Smooth muscle cell (in vitro differentiated cells): ENCODE measurements around the gene SLC22A16. TPM values are rescaled to one million over a fixed set of nuclear protein-coding genes. Genes with fewer than 3 reads are reported as not detected.
A peak's percentile ranks its signal among the peaks of the same experiment; 100 is the strongest.
"Not testable (repeated sequence)": the region's sequence is repeated elsewhere in the genome, so short reads cannot be mapped to it uniquely, and the experiment has no call there.

Experiments
- DNase-seq: peaks from one replicate; lab custom pipeline; 2025; ENCODE audit not compliant: unreplicated experiment; lab: John Stamatoyannopoulos, UW
- H2AFZ ChIP-seq: fragments of 200-600 bp; sonication (generic); 2 replicates; pipeline ENCODE4 v1.6.0; 2016; ENCODE audit warnings: antibody characterized with exemption, low read depth, mild to moderate bottlenecking
- H3F3A ChIP-seq: fragments of 200-600 bp; sonication (generic); 2 replicates; pipeline ENCODE4 v1.6.0; 2017; ENCODE audit warnings: antibody characterized with exemption, low read depth
- H3K27ac ChIP-seq: fragments of 200-600 bp; sonication (generic); 2 replicates; pipeline ENCODE4 v1.5.1; 2016; ENCODE audit warnings: low read depth, mild to moderate bottlenecking
- H3K27me3 ChIP-seq: fragments of 200-600 bp; sonication (generic); 2 replicates; pipeline ENCODE4 v1.6.1; 2016; ENCODE audit warnings: low read depth, mild to moderate bottlenecking
- H3K36me3 ChIP-seq: fragments of 200-600 bp; sonication (generic); 2 replicates; pipeline ENCODE4 v1.5.1; 2016; ENCODE audit warnings: low read depth
- H3K4me1 ChIP-seq: fragments of 200-600 bp; sonication (generic); 2 replicates; pipeline ENCODE4 v1.5.1; 2016; ENCODE audit warnings: low read depth
- H3K4me2 ChIP-seq: fragments of 200-600 bp; sonication (generic); 2 replicates; pipeline ENCODE4 v1.6.0; 2016; ENCODE audit warnings: mild to moderate bottlenecking
- H3K4me3 ChIP-seq: fragments of 200-600 bp; sonication (generic); 2 replicates; pipeline ENCODE4 v1.5.1; 2016; ENCODE audit warnings: mild to moderate bottlenecking
- H3K79me2 ChIP-seq: fragments of 200-600 bp; sonication (generic); 2 replicates; pipeline ENCODE4 v1.6.0; 2016; ENCODE audit warnings: low read depth, mild to moderate bottlenecking
- H3K9ac ChIP-seq: fragments of 200-600 bp; sonication (generic); 2 replicates; pipeline ENCODE4 v1.6.0; 2016; ENCODE audit warnings: low read depth
- H3K9me3 ChIP-seq: fragments of 200-600 bp; sonication (generic); replicated peaks from 2 replicates; pipeline ENCODE4 v1.5.1; 2016; ENCODE audit warnings: low read depth
- H4K20me1 ChIP-seq: fragments of 200-600 bp; sonication (generic); 2 replicates; pipeline ENCODE4 v1.6.0; 2016; ENCODE audit warnings: low read depth
- WGBS: methylation state at CpG from one replicate; pipeline ENCODE4 v1.1.7; 2016; ENCODE audit warnings: low lambda C conversion rate; 5-methylcytosine and 5-hydroxymethylcytosine counted together
- polyA plus RNA-seq: library from polyadenylated mRNA; unstranded; fragments of >200 nt; fragmentation: Nextera tagmentation; extraction: Ambion mirVana; gene quantifications from 2 replicates; pipeline ENCODE4 v1.2.1, GENCODE V29; 2016
- total RNA-seq: library from RNA; depleted of rRNA; stranded (reverse); fragments of >200 nt; gene quantifications from 2 replicates; pipeline ENCODE4 v1.2.3, GENCODE V29; 2014
- TF ChIP-seq, protein P1 (sequence below): fragments of 200-600 bp; sonication (generic); IDR thresholded peaks from 2 replicates; pipeline ENCODE4 v1.5.1; 2017; ENCODE audit warnings: borderline replicate concordance, mild to moderate bottlenecking, antibody characterized with exemption; ENCODE audit not compliant: insufficient read depth, poor library complexity, severe bottlenecking

Gene SLC22A16
- total and polyA plus RNA-seq, 2 experiments from 2014 or later: not detected

DNA sequence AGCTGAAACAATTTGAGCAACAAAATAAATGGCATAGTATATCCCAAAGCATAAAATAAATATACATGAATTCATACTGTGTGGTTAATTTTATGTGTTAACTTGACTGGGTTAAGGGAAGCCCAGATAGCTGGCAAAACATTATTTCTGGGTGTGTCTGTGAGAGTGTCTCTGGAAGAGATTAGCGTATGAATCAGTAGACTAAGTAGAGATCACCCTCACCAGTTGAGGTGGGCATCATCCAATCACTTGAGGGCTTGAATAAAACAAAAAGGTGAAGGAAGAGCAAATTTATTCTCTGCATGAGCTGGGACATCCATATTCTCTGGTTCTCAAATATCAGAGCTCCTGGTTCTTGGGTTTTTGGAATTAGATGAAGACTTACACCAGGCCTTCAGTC lies 17.9 kb downstream of the SLC22A16 start:
- Histone ChIP-seq H3K4me3 (no peak overlapping the region), H3K27ac (no peak overlapping the region), H3F3A (no peaks in the 10 kb centered on the region), H4K20me1 (no peaks in the 10 kb centered on the region), H3K9ac (no peak overlapping the region), H2AFZ (no peak overlapping the region), H3K4me2 (no peak overlapping the region), H3K36me3 (no peaks in the 10 kb centered on the region), H3K9me3 (no peaks in the 10 kb centered on the region), H3K79me2 (no peaks in the 10 kb centered on the region), H3K4me1 (no peaks in the 10 kb centered on the region), H3K27me3 (no peaks in the 10 kb centered on the region)
- WGBS: 88% methylated on average over 1 of the region's 1 CpG
- no peak for DNase-seq
- TF ChIP-seq, protein P1, sequence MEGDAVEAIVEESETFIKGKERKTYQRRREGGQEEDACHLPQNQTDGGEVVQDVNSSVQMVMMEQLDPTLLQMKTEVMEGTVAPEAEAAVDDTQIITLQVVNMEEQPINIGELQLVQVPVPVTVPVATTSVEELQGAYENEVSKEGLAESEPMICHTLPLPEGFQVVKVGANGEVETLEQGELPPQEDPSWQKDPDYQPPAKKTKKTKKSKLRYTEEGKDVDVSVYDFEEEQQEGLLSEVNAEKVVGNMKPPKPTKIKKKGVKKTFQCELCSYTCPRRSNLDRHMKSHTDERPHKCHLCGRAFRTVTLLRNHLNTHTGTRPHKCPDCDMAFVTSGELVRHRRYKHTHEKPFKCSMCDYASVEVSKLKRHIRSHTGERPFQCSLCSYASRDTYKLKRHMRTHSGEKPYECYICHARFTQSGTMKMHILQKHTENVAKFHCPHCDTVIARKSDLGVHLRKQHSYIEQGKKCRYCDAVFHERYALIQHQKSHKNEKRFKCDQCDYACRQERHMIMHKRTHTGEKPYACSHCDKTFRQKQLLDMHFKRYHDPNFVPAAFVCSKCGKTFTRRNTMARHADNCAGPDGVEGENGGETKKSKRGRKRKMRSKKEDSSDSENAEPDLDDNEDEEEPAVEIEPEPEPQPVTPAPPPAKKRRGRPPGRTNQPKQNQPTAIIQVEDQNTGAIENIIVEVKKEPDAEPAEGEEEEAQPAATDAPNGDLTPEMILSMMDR: no peak

DNA sequence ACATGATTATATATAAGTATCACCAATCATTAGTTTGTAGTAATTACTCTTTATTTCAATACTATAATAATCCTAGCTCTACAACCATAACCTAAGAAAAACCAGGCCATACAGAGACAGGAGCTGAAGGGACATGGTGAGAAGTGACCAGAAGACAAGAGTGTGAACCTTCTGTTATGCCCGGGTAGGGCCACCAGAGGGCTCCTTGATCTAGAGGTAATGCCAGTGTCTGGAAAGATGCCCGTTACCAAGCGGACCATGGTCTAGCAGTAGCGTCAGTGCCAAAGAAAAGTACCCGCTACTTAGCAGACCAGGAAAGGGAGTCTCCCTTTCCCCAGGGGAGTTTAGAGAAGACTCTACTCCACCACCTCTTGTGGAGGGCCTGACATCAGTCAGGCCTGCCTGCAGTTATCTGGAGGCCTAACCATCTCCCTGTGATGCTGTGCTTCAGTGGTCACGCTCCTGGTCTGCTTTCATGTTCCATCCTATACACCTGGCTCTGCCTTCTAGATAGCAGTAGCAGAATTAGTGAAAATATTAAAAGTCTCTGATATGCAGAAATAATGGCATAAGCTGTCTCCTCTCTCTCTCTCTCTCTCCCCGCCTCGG lies 18.7 kb downstream of the SLC22A16 start:
- not testable (repeated sequence) for DNase-seq, H3F3A ChIP-seq, H3K36me3 ChIP-seq, H3K4me3 ChIP-seq, H3K4me2 ChIP-seq, H3K9ac ChIP-seq, H3K4me1 ChIP-seq, H2AFZ ChIP-seq, H3K27ac ChIP-seq, H3K9me3 ChIP-seq, H3K27me3 ChIP-seq, H4K20me1 ChIP-seq, H3K79me2 ChIP-seq
- TF ChIP-seq, protein P1: peak; percentile 4
- 90% methylated on average over 8 of the region's 8 CpGs for WGBS

DNA sequence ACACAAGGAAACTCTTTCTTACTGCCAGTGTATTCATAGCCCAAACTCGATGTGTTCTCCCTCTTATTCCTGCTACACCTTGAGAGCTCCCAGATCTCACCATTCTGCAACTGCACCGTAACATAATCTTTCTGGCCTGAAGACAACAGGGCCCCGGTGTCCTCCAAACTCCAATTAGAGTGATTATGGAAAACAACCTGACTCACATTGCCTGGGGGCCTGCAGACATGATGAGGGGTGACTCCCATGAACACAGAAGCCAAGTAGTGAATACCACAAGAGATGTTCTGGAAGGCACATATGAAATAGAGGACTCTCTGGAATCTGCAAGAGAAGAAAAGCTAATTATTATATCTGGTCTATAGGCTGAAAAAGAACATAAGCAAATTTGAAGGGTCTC lies 19.7 kb downstream of the SLC22A16 start:
- Histone ChIP-seq H2AFZ (no peak overlapping the region), H3K27ac (no peak overlapping the region), H3K4me1 (no peaks in the 10 kb centered on the region), H3K4me3 (no peak overlapping the region), H3K27me3 (no peaks in the 10 kb centered on the region), H3F3A (no peaks in the 10 kb centered on the region), H4K20me1 (no peaks in the 10 kb centered on the region), H3K9ac (no peak overlapping the region), H3K79me2 (no peaks in the 10 kb centered on the region), H3K4me2 (no peak overlapping the region), H3K36me3 (no peaks in the 10 kb centered on the region), H3K9me3 (no peaks in the 10 kb centered on the region)
- TF ChIP-seq, protein P1: no peak
- DNase-seq: no peak
- 56% methylated on average over 3 of the region's 3 CpGs for WGBS

DNA sequence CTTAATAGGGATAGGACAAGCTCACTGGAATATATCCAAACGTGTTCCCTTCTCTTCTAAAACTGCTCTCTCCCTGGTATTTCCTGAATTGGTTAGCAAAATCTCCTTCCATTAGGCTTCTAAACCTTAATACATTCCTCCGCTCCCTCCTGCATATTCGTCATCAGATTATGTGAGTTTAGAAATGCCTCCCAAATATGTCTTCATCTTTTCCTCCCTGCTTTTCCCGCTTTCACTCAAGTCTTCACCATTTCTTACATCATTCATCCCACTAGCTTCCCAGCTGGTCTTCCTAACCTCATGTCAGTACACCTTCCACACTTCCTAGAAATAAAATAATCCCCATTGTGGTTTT lies 26.9 kb downstream of the SLC22A16 start:
- Histone ChIP-seq H3K36me3 (no peaks in the 10 kb centered on the region), H3K4me2 (no peak overlapping the region), H3K9me3 (no peaks in the 10 kb centered on the region), H3F3A (no peaks in the 10 kb centered on the region), H3K4me1 (no peaks in the 10 kb centered on the region), H4K20me1 (no peaks in the 10 kb centered on the region), H3K27ac (no peak overlapping the region), H3K27me3 (no peaks in the 10 kb centered on the region), H3K9ac (no peak overlapping the region), H3K79me2 (no peaks in the 10 kb centered on the region), H2AFZ (no peak overlapping the region), H3K4me3 (no peak overlapping the region)
- TF ChIP-seq, protein P1: no peak
- WGBS: 83% methylated on average over 4 of the region's 4 CpGs
- no peak for DNase-seq
